Activated CD8-positive, alpha-beta memory T cell treated with anti-CD3 and anti-CD28 coated beads for 24 hours (primary cell): Measurements from ENCODE around the gene FMO4.
"Not testable (repeated sequence)": the region's sequence is repeated elsewhere in the genome, so short reads cannot be mapped to it uniquely, and the experiment has no call there.

Experiments used
- DNase-seq: peaks from one replicate; pipeline ENCODE4 v3.0.0-alpha.2; 2020

The FMO4 gene

GRCh38 chr1:171334024-171334640, 20.1 kb downstream of the FMO4 start:
- DNase-seq, result no peak

GRCh38 chr1:171335964-171336363, 22.0 kb downstream of the FMO4 start:
- DNase-seq, result no peak

GRCh38 chr1:171339345-171339744, 25.4 kb downstream of the FMO4 start:
- DNase-seq, result not testable (repeated sequence)

- no peak for DNase-seq
These were observed 29.9 kb downstream of the FMO4 start for GRCh38 chr1:171343727-171344472.

GRCh38 chr1:171344473-171344820, 30.5 kb downstream of the FMO4 start:
- no peak for DNase-seq

- DNase-seq, result no peak
These were observed 31.6 kb downstream of the FMO4 start for GRCh38 chr1:171345536-171345935.

GRCh38 chr1:171346881-171347280, 32.9 kb downstream of the FMO4 start:
- DNase-seq, result no peak

- no peak for DNase-seq
These were observed 36.6 kb downstream of the FMO4 start for GRCh38 chr1:171350594-171350993.

GRCh38 chr1:171351961-171352360, 38.0 kb downstream of the FMO4 start:
- DNase-seq, result no peak

- DNase-seq, result no peak
These were observed 38.6 kb downstream of the FMO4 start for GRCh38 chr1:171352554-171352953.

- DNase-seq, result no peak
These were observed 41.7 kb downstream of the FMO4 start for GRCh38 chr1:171355727-171356126.

- no peak for DNase-seq
These were observed 43.2 kb downstream of the FMO4 start for GRCh38 chr1:171357179-171357578.

GRCh38 chr1:171359355-171359648, 45.3 kb downstream of the FMO4 start:
- not testable (repeated sequence) for DNase-seq

- DNase-seq, result not testable (repeated sequence)
These were observed 45.9 kb downstream of the FMO4 start for GRCh38 chr1:171359731-171360527.

GRCh38 chr1:171366085-171366484, 52.1 kb downstream of the FMO4 start:
- DNase-seq, result no peak

GRCh38 chr1:171366816-171367215, 52.8 kb downstream of the FMO4 start:
- no peak for DNase-seq

- no peak for DNase-seq
These were observed 53.5 kb downstream of the FMO4 start for GRCh38 chr1:171367436-171367835.

- no peak for DNase-seq
These were observed 58.6 kb downstream of the FMO4 start for GRCh38 chr1:171372418-171373084.

GRCh38 chr1:171373357-171374122, 59.6 kb downstream of the FMO4 start:
- DNase-seq, result not testable (repeated sequence)

GRCh38 chr1:171379846-171380245, 65.9 kb downstream of the FMO4 start:
- DNase-seq, result no peak

GRCh38 chr1:171381866-171382210, 67.9 kb downstream of the FMO4 start:
- DNase-seq, result no peak

- no peak for DNase-seq
These were observed 70.5 kb downstream of the FMO4 start for GRCh38 chr1:171384496-171384895.

GRCh38 chr1:171389171-171389570, 75.2 kb downstream of the FMO4 start:
- DNase-seq, result no peak
